ENCODE measurements around the gene TCEA2. TPM values are rescaled to one million over a fixed set of nuclear protein-coding genes. Genes with fewer than 3 reads are reported as not detected.

The TCEA2 gene
- total RNA-seq, 1 experiment from 2014 or later = 38.5 TPM

- DNase-seq (ENCODE audit: low read depth, low spot score) = no peak
- CTCF ChIA-PET = no interaction called here
- H3K4me3 ChIP-seq (ENCODE audit: low read depth in 2 of 2, low read length in 2 of 2) = no peak overlapping the region
- no peaks in the 10 kb centered on the region for H3K27me3 ChIP-seq (ENCODE audit: control insufficient read depth, insufficient read depth, low read length)
- no peaks in the 10 kb centered on the region for H3K9me3 ChIP-seq (ENCODE audit: control insufficient read depth, insufficient read depth, low read depth, low read length)
- TF ChIP-seq, protein P1, sequence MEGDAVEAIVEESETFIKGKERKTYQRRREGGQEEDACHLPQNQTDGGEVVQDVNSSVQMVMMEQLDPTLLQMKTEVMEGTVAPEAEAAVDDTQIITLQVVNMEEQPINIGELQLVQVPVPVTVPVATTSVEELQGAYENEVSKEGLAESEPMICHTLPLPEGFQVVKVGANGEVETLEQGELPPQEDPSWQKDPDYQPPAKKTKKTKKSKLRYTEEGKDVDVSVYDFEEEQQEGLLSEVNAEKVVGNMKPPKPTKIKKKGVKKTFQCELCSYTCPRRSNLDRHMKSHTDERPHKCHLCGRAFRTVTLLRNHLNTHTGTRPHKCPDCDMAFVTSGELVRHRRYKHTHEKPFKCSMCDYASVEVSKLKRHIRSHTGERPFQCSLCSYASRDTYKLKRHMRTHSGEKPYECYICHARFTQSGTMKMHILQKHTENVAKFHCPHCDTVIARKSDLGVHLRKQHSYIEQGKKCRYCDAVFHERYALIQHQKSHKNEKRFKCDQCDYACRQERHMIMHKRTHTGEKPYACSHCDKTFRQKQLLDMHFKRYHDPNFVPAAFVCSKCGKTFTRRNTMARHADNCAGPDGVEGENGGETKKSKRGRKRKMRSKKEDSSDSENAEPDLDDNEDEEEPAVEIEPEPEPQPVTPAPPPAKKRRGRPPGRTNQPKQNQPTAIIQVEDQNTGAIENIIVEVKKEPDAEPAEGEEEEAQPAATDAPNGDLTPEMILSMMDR (IDR thresholded peaks at IDR 0.05) = no peak
- TF ChIP-seq, protein P2, sequence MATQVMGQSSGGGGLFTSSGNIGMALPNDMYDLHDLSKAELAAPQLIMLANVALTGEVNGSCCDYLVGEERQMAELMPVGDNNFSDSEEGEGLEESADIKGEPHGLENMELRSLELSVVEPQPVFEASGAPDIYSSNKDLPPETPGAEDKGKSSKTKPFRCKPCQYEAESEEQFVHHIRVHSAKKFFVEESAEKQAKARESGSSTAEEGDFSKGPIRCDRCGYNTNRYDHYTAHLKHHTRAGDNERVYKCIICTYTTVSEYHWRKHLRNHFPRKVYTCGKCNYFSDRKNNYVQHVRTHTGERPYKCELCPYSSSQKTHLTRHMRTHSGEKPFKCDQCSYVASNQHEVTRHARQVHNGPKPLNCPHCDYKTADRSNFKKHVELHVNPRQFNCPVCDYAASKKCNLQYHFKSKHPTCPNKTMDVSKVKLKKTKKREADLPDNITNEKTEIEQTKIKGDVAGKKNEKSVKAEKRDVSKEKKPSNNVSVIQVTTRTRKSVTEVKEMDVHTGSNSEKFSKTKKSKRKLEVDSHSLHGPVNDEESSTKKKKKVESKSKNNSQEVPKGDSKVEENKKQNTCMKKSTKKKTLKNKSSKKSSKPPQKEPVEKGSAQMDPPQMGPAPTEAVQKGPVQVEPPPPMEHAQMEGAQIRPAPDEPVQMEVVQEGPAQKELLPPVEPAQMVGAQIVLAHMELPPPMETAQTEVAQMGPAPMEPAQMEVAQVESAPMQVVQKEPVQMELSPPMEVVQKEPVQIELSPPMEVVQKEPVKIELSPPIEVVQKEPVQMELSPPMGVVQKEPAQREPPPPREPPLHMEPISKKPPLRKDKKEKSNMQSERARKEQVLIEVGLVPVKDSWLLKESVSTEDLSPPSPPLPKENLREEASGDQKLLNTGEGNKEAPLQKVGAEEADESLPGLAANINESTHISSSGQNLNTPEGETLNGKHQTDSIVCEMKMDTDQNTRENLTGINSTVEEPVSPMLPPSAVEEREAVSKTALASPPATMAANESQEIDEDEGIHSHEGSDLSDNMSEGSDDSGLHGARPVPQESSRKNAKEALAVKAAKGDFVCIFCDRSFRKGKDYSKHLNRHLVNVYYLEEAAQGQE (IDR thresholded peaks at IDR 0.05; ENCODE audit: insufficient read depth in 1 of 2, low read depth in 2 of 2, low read length in 1 of 2) = no peak
- no peak for TF ChIP-seq SIN3A (IDR thresholded peaks at IDR 0.05; ENCODE audit: borderline replicate concordance, insufficient read depth, low read depth, low read length)
- TF ChIP-seq TCF7L2 (IDR thresholded peaks at IDR 0.05; ENCODE audit: low read depth, low read length) = no peak
- no peak for TF ChIP-seq POLR2AphosphoS5 (IDR thresholded peaks at IDR 0.05; ENCODE audit: low read depth, low read length)
- in situ Hi-C loops (cut with HindIII; ENCODE audit: low pct_unique_long_range_greater_than_20kb, low sequenced_read_pairs) = no loop called here
- H3K36me3 ChIP-seq (ENCODE audit: control insufficient read depth, insufficient read depth, low read length) = no peaks in the 10 kb centered on the region
- ATAC-seq = no peak
- POLR2A ChIA-PET = interaction anchor here (1.0 kb wide), 1 partner anchor 61 kb away, joined by 3 read pairs; no protein-coding TSS in a partner anchor
- intact Hi-C loops (cut with micrococcal nuclease; ENCODE audit: unreplicated experiment) = no loop called here
- BruUV-seq (replicated peaks) = no TSS peak
- H3K4me1 ChIP-seq (ENCODE audit: control insufficient read depth, insufficient read depth, low read length) = peaks cover 35% of the 10 kb centered on the region
- H3K27ac ChIP-seq (ENCODE audit: low read length) = no peak overlapping the region
Measured at GRCh38 chr20:64041781-64042053, 21.3 kb upstream of the TCEA2 start.

DNA sequence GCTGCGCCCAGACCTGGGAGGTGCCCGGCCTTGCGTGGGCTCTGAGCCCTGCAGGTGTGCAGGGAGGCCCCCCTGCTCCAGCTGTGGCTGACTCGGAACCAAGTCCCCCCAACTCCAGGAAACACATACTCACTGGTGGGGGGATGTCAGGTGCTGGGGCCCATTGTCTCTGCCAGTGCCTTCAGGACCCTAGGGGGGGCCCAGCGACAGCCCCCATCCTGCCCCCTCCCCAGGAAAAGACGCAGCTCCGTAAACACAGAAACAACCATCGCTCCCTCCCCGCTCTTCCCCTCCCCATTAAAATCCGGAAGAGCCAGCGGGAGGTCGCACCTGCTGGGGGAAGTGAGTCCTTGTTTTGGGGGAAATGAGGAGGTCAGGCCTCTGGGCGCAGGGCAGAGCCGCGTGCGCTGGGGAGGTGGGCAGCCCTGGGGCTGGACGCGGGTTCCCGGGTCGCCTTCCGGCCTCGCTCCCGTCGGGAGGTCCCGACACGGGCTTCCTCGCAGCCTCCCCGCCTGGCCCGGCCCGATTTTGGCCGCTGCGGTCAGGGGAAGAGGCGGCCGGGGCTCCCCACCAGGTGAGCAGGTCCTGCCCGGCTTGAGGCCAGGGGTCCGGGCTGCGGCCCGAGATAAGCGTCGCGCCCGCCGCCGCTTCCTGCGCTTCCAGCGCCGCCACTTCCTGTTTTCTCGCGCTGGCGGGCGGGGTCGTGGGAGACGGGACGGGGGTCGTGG is 20.8 kb upstream of the TCEA2 start:
- DNase-seq (ENCODE audit: low read depth, low spot score) = no peak
- ATAC-seq = no peak
- TF ChIP-seq SIN3A (IDR thresholded peaks at IDR 0.05; ENCODE audit: borderline replicate concordance, insufficient read depth, low read depth, low read length) = no peak
- no peak for TF ChIP-seq TCF7L2 (IDR thresholded peaks at IDR 0.05; ENCODE audit: low read depth, low read length)
- no peak for TF ChIP-seq POLR2AphosphoS5 (IDR thresholded peaks at IDR 0.05; ENCODE audit: low read depth, low read length)
- TF ChIP-seq, protein P1 (IDR thresholded peaks at IDR 0.05) = no peak
- TF ChIP-seq, protein P2 (IDR thresholded peaks at IDR 0.05; ENCODE audit: insufficient read depth in 1 of 2, low read depth in 2 of 2, low read length in 1 of 2) = no peak
- Histone ChIP-seq H3K36me3 (ENCODE audit: control insufficient read depth, insufficient read depth, low read length) (no peaks in the 10 kb centered on the region), H3K4me1 (ENCODE audit: control insufficient read depth, insufficient read depth, low read length) (peaks cover 32% of the 10 kb centered on the region), H3K27ac (ENCODE audit: low read length) (peak overlapping the region; percentile 65), H3K27me3 (ENCODE audit: control insufficient read depth, insufficient read depth, low read length) (no peaks in the 10 kb centered on the region), H3K9me3 (ENCODE audit: control insufficient read depth, insufficient read depth, low read depth, low read length) (no peaks in the 10 kb centered on the region), H3K4me3 (ENCODE audit: low read depth in 2 of 2, low read length in 2 of 2) (peak overlapping the region; percentile 33 to 49)
- intact Hi-C loops (cut with micrococcal nuclease; ENCODE audit: unreplicated experiment) (no loop called here), in situ Hi-C loops (cut with HindIII; ENCODE audit: low pct_unique_long_range_greater_than_20kb, low sequenced_read_pairs) (no loop called here)
- BruUV-seq (replicated peaks) = no TSS peak
- POLR2A ChIA-PET = interaction anchor here (1.0 kb wide), 1 partner anchor 62 kb away, joined by 3 read pairs; no protein-coding TSS in a partner anchor
- CTCF ChIA-PET = no interaction called here

Data from Panc1 (cell line).